Neural cell (in vitro differentiated cells): ENCODE measurements around the gene ZDHHC18.

Experiments
- CTCF ChIP-seq: fragments of 450-650 bp; IDR thresholded peaks from 2 replicates; pipeline ENCODE4 v1.5.1; 2014; ENCODE audit warnings: antibody characterized with exemption, mild to moderate bottlenecking, moderate library complexity; ENCODE audit not compliant: poor library complexity, severe bottlenecking
- RAD21 ChIP-seq: fragments of 450-650 bp; conservative IDR thresholded peaks from 2 replicates; pipeline ENCODE4 v1.6.1; 2014; ENCODE audit warnings: antibody characterized with exemption, mild to moderate bottlenecking, moderate library complexity

- TF ChIP-seq CTCF: no peak
- TF ChIP-seq RAD21: no peak
These were observed 3.6 kb upstream of the ZDHHC18 start for GRCh38 chr1:26822737-26823395.
